Testis (tissue), 2 donors: Measurements from ENCODE around the gene GANC.

ENCODE experiments used
- POLR2A ChIP-seq: fragments of 450-650 bp; IDR thresholded peaks from one replicate; pipeline ENCODE4 v1.6.1; 2017; ENCODE audit warnings: antibody characterized with exemption, mild to moderate bottlenecking, moderate library complexity
- TF ChIP-seq, protein P1 (sequence below), 3 experiments: fragments of 450-650 bp in 2 of 3; fragments of 200-600 bp in 1 of 3; sonication (generic) in 1 of 3; IDR thresholded peaks; one replicate each; pipeline ENCODE4 v1.5.1; 2016 to 2019; ENCODE audit warnings: antibody characterized with exemption in 3 of 3, mild to moderate bottlenecking in 2 of 3, moderate library complexity in 1 of 3

DNA sequence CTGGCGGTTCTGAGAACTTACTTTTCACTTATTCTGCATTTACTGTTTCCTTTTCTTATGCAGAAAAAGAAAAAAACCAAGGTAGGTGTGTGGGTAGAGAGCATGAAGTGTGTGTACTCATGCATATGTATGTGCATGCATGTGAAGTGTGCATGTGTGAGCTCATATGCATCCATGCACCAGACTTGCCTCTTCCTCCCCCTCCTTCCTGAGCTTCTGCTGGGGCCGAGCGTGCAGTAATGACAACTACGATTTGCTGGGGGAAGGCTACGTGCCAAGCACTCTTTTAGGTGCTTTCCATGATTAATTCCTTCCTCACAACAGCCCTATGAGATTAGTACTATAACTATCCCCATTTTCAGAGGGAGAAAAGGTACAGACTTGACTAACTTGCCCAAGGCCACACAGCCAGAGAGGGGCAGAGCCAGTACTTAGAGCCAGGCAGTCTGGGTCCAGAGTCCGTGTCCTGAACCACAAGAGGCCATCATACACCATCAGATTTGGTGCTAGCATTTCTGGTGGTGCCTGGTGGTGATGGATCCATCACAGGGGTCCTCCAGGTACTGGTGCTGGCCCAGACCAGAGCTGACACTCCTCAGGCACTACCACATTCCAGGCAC lies 133.0 kb downstream of the GANC start:
- TF ChIP-seq, protein P1, sequence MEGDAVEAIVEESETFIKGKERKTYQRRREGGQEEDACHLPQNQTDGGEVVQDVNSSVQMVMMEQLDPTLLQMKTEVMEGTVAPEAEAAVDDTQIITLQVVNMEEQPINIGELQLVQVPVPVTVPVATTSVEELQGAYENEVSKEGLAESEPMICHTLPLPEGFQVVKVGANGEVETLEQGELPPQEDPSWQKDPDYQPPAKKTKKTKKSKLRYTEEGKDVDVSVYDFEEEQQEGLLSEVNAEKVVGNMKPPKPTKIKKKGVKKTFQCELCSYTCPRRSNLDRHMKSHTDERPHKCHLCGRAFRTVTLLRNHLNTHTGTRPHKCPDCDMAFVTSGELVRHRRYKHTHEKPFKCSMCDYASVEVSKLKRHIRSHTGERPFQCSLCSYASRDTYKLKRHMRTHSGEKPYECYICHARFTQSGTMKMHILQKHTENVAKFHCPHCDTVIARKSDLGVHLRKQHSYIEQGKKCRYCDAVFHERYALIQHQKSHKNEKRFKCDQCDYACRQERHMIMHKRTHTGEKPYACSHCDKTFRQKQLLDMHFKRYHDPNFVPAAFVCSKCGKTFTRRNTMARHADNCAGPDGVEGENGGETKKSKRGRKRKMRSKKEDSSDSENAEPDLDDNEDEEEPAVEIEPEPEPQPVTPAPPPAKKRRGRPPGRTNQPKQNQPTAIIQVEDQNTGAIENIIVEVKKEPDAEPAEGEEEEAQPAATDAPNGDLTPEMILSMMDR (IDR thresholded peaks at IDR 0.05), result no peak
- TF ChIP-seq POLR2A, result no peak
